HG03066 (cell line): ENCODE data around the gene PPP4R3C.
"Not testable (repeated sequence)": the region's sequence is repeated elsewhere in the genome, so short reads cannot be mapped to it uniquely, and the experiment has no call there.

Experiments
- ATAC-seq: cut with Tn5 transposase; IDR thresholded peaks from one replicate; pipeline ENCODE4 v1.9.1; 2021; ENCODE audit warnings: low read depth; ENCODE audit not compliant: unreplicated experiment

PPP4R3C gene

GRCh38 chrX:27463187-27463586 lies at the start of gene PPP4R3C:
TSS of gene PPP4R3C (minus strand) at chrX:27463341. CDS start at chrX:27463296, 45 bp downstream.
- no peak for ATAC-seq

GRCh38 chrX:27491397-27491796 lies 28.3 kb upstream of the PPP4R3C start:
- no peak for ATAC-seq

- no peak for ATAC-seq
Observed at GRCh38 chrX:27466051-27466450, 2.9 kb upstream of the PPP4R3C start.

GRCh38 chrX:27465036-27465435 lies 1.9 kb upstream of the PPP4R3C start:
- no peak for ATAC-seq

GRCh38 chrX:27459129-27459528 lies 4.0 kb downstream of the PPP4R3C start:
- not testable (repeated sequence) for ATAC-seq

- ATAC-seq, result not testable (repeated sequence)
Observed at GRCh38 chrX:27458544-27458943, 4.6 kb downstream of the PPP4R3C start.

GRCh38 chrX:27451324-27451723 lies 11.8 kb downstream of the PPP4R3C start:
- no peak for ATAC-seq

- ATAC-seq, result no peak
Observed at GRCh38 chrX:27446423-27446822, 16.7 kb downstream of the PPP4R3C start.

- no peak for ATAC-seq
Observed at GRCh38 chrX:27445438-27445837, 17.7 kb downstream of the PPP4R3C start.

GRCh38 chrX:27444093-27444908 lies 18.8 kb downstream of the PPP4R3C start:
- no peak for ATAC-seq

GRCh38 chrX:27442392-27442791 lies 20.7 kb downstream of the PPP4R3C start:
- not testable (repeated sequence) for ATAC-seq

- ATAC-seq, result no peak
Observed at GRCh38 chrX:27439771-27440170, 23.4 kb downstream of the PPP4R3C start.

- ATAC-seq, result no peak
Observed at GRCh38 chrX:27438937-27439336, 24.2 kb downstream of the PPP4R3C start.

GRCh38 chrX:27435031-27435430 lies 28.1 kb downstream of the PPP4R3C start:
- ATAC-seq, result no peak
